GM21447 (cell line): ENCODE measurements around the gene ADAT3.

ENCODE experiments used
- ATAC-seq: cut with Tn5 transposase; IDR thresholded peaks from one replicate; pipeline ENCODE4 v1.9.1; 2021; ENCODE audit not compliant: unreplicated experiment

The ADAT3 gene

DNA sequence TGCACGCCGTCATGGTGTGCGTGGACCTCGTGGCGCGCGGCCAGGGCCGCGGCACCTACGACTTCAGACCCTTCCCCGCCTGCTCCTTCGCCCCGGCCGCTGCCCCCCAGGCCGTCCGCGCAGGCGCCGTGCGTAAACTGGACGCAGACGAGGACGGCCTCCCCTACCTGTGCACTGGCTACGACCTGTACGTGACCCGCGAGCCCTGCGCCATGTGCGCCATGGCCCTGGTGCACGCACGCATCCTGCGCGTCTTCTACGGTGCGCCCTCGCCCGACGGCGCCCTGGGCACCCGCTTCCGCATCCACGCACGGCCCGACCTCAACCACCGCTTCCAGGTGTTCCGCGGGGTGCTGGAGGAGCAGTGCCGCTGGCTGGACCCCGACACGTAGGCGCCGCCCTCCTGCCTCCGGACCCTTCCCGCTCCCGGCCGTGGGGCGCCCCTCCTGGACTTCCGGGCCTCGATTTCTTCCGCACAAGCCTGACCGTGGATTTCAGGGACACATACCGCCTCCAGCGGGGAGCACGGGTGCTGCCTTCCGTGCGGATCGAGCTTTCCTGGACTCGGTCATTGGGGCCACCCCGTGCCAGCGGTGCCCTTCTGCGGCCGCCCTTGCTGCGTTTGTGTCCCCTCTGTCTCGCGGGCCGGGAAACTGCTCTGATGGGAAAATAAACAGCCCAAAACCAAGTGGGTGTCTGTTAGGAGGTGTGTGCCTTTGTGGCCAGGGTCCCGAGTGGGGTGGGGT is 7.7 kb downstream of the ADAT3 start:
- no peak for ATAC-seq

DNA sequence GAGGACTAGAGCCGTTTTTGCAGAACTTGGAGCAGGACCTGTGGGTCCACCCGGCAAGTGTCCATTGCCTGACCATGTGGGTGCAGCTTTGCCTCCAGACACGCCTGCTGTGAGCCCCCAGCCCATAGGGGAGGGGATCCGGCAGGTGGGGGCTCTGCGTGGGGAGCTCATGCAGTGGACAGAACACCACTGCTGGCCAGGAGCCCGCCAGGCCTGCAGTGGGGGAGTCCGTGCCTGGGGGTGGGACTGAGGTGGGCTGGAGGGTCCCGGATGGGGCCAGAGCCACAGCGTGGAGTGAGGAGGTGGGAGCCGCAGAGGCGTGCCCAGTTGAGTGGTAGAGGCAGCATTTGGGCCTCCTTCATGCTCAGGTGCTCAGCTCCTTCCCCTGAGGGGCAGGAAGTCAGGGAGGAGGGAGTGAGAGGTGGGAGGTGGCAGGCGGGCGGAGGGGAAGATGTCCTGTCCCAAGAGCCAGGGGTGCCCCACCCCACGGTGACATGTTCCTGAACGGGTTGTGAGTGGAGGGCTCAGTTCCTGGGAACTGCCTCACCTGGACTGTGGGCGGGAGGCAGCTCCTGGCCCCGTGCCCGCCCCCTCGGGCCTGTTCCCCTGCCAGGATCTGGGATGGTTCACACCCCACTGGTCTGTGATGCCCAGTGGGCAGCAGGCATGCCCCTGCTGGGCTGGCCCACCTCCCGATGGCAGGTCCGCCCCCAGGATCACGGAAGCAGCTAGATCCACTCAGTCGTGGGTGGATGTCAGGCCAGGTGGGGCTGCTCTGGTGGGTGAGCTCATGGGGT is 8.8 kb downstream of the ADAT3 start:
- ATAC-seq: no peak

DNA sequence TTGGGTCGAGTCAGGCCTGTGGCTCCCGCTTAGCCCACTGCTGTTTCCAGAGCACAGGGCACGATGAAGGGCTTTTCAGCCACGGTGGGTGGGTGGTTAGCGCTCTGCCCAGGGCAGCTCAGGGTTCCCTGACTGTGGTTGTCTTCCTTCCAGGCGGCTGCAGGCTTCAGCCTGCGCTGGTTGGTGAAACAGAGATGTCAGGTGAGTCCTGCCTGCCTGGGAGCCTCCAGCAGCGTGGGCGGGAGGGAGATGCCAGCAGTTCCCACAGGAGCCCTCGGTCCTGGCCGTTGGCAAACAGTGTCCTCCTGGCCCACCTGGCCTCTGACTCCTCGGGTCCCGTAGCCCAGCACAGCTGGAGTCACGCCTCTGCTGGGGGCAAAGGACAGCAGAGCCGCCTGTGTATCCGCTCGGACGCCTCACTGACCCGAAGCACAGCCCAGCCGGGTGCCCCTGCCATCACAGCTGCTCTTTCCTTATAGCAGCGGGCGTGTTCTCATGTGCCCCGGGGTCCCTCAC is 9.7 kb downstream of the ADAT3 start:
- no peak for ATAC-seq

DNA sequence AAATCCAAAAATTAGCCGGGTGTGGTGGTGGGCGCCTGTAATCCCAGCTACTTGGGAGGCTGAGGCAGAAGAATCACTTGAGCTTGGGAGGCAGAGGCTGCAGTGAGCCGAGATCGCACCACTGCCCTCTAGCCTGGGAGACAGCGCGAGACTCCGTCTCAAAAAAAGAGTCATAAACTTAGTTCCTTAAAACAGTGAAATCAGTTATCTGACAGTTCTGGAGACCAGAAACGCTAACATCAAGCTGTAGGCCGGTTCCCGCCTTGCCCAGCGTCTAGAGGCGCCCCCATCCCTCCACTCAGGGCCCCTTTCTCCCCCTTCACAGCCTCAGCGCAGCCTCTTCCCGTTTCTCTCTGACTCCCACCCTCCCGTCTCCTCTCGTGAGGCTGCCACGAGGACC is 11.9 kb downstream of the ADAT3 start:
- ATAC-seq: no peak

DNA sequence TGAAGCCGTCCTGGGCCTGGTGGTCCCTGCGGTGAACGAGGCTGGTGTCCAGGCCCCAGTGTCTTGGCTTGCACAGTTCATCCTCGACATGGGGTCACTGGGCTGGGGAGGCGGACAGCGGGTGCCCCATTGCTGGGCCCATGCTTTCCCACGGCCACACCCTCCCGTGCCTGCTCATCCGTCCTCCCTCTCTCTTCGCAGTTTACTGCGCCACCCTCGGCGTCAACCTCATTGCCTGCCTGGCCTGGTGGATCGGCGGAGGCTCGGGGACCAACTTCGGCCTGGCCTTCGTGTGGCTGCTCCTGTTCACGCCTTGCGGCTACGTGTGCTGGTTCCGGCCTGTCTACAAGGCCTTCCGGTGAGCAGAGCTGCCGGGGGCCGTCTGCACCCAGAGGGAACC is 12.7 kb downstream of the ADAT3 start:
- no peak for ATAC-seq

DNA sequence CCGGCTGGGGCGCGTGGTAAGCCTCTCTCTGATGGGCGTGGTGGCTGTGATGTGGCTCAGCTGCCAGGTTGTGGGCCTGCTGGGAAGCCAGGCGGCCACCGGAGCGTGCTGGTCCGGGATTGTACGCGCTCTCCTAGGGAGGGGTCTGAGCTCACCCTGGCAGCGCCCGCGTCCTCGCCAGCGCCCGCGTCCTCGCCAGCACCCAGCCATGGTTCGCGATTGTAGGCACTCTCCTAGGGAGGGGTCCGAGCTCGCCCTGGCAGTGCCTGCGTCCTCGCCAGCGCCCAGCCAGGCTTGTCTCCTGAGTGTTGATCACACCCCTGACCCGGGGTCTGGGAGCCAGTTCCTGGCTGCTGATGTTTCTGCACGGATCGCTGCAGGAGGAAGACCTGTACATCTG is 13.8 kb downstream of the ADAT3 start:
- no peak for ATAC-seq

DNA sequence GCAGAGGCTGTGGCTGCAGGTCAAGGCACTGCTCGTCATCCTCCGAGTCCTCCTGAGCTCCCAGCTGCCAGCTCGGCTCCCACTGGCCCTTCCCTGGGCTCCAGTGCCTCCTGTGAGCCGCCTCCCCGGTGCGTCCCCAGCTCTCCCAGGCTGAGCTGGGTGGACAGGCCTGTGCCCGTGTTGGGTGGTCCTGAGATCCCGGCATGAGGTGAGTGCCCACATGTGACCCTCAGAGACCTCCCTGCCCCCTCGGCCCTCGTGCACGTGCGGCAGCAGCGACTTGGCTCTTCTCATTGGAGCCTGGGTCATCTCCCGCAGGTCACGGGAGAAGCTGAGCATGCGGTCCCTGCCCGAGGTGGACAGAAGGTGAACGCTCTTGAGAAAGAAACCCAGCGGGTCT is 15.4 kb downstream of the ADAT3 start:
- ATAC-seq: no peak

DNA sequence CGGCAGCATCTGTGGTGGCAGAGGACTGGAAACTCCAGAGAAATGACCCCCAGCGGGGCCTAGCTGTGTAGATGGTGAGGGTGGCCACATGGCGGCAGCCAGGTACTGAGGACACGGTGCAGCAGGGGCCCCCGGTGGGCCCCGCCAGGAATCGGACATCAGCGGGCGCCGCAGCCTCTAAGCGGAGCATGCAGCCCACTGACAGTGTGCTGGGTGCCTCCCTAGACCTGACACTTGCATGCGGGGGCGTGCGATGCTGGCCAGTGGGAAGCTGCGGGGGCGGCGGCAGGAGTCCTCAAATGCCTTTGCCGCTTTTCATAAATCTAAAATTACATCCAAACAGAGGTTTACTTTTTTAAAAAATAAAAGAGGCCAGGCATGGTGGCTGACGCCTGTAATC is 16.1 kb downstream of the ADAT3 start:
- ATAC-seq: no peak

DNA sequence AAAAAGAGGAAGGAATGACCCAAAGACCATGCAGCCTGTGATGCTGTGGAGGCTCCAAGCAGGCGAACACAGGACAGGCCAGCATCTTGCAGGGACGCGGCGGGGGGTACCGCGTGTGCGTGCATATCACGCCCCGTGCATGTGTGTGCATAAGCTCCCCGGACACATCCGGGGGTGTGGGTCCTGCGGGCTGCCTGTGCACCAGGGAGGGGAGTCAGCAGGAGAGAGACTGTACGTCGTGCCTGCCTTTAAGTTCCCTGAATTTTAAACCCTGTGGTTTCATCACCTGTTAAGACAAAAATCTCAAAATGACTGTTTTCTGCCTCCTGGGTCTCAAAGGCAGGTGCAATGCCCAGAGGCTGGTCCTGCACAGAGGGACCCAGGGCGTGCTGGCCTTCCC is 16.6 kb downstream of the ADAT3 start:
- no peak for ATAC-seq

DNA sequence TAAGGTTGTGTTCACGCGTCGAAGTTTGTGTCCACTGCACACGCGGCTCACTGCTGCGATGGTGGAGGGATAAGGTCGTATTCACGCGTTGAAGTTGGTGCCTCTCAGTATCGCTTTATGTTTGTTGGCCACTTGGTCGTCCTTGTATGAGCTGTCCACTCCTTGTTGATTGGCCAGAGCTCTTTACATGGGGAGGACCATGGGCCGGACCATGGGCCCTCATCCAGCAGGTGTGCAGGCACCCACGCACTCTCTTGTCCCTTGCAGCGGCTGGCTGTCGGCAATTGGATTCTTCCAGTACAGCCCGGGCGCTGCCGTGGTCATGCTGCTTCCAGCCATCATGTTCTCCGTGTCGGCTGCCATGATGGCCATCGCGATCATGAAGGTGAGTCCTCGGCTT is 17.6 kb downstream of the ADAT3 start:
- no peak for ATAC-seq

DNA sequence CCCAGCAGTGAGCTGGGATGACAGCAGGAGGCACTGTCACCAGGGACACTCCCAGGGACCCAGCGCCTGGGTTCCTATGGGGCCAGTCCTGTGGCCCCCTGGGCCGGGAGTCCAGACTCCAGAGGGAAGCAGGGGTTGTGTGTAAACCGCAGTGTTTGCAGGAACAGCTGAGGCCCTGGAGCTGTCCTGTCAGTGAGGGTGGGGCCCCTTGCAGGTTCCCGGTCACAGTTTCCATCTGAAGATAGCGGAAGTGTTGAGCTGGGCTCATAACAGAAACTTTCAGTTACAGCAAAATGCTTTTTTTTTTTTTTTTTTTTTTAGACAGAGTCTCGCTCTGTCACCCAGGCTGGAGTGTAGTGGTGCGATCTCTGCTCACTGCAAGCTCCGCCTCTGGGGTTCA is 18.1 kb downstream of the ADAT3 start:
- ATAC-seq: no peak

DNA sequence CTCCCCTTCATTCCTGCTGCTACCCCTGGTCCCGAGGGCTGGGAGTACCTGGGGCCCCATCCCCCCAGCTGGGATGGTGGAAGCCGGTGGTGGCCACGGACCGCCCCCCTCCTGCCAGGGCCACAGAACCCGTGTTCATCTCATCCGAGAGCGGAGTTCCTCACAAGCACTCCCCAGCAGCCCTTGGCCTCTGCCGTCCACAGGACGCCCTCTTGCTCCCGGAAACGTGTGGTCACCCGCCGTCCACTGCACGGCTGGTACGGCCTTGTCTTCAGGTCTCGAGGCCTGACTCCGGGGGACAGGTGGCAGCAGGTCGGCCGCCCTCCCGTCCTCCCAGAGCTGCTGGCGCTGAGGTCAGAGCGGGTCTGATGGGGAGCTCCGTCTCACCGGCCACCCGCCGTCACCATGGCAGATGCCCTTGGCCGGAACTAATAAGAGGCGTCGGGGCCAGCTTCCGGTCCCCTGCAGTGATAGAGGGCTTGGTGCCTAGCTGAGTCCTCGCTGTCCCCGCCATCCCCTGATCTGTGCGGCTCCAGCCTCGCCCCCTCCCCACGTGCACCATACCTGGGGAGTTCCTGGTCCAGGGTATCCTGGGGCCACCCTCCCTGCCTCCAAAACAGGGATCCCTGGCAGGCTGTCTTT is 19.2 kb downstream of the ADAT3 start:
- ATAC-seq: no peak

DNA sequence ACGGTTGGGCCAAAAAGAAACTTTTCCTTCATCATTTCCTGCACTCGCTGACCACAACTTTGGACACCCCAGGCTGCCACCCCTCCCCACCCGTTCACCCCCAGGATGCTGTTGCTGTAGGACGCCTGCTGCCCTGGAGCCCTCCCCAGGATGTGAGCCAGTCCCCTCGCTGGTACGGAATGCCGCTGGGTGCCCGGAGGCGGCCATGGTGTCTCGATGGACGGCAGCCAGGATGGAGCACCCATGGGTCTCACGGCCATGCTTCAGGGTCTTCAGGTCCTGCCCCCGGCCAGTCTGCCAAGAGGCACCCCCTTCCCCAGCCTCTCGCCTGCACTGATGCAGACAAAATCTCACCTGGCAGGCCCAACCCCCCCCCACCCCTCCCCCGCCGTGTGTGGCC is 20.3 kb downstream of the ADAT3 start:
- ATAC-seq: no peak

DNA sequence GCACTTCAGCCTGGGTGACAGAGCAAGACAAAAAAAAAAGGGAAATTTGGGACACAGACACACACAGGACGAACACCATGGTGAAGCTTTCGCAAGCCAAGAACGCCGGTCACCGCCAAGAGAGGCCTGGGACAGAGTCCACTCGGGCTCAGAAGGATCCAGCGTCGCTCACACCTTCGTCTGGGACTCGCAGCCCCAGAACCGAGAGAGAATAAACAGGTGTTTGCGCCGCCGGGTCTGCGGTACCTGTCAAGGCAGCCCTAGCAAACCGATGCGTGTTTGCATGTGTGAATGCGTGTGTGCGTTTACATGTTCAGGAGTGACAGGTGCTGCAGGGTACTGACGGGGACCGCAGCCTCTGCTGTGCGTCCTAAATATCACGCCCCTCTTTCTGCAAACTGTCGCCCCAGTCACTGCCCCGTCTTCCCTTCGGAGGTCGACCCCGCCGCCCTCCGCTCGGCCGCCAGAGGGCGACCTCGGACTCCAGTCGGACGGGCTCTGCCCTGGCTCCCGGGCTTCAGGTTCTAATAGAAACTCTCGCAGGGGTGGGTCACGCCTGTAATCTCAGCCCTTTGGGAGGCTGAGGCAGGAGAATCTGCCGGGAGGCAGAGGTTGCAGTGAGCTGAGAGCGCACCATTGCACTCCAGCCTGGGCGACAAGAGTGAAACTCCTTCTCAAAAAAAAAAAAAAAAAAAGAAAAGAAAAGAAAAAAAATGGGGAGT is 24.0 kb downstream of the ADAT3 start:
- no peak for ATAC-seq

DNA sequence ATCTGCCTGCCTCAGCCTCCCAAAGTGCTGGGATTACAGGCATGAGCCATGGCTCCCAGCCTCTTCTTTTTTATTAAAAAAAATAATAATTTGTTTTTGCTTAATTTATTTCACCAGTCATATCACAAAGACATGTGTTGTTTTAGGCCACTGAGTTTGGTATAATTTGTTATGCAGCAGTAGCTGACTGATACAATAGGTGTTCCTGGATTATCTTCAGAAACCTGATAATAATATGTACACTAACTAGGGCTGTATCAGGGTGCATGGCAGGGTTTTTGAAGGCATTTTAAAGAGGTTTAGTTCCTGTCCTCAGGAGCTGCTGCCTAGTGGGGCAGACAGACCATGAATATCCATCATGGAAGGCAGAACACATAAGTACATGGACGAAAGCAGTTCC is 26.2 kb downstream of the ADAT3 start:
- no peak for ATAC-seq

DNA sequence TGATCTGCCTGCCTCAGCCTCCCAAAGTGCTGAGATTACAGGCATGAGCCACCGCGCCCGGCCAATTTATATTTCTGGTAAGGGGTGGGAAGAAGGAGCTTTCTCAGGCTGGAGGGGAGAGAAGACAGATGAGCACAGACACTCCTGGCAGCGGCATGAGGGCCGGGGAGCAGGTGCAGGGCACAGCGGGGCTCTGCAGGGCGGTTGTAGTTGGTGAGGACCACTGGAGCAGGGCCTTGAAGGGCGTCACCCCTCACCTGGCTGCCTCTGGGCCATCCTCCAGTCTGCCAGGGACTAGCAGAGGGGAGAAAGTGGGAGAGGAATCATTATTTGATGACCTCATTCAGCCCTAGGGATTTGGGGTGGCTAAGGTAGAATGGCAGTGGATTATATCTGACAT is 27.2 kb downstream of the ADAT3 start:
- no peak for ATAC-seq

DNA sequence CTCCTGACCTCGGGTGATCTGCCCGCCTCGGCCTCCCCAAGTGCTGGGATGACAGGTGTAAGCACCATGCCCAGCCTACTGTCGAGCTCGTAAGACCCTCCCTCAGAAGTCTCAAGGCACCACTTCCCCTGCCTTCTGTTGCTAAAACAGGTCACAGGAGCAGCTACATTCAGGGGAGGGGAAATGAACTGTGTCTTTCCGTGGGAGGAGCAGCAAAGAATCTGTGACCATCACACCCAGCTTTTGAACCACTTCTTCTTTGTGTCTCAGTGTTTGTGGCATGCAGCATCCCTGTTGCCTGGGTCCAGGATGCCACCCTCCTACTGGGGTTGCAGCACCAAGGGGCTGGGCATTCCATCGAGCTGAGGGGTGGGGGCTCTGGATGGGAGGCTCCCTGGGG is 28.0 kb downstream of the ADAT3 start:
- no peak for ATAC-seq

DNA sequence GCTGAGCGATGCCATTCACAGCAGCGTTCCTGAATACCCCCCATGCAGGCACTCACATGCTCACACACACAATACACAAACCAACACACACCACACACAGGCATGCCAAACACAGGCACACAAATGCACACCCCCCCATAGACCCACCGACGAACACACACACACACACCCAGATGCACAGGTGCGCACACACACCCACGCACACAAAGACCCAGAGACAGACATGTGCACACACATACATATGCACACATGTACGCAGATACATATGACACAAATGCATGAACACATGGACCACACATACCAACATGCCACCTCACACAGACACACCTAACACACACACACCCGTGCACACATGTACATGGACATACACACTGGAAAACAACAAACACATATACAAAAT is 28.7 kb downstream of the ADAT3 start:
- ATAC-seq: no peak

DNA sequence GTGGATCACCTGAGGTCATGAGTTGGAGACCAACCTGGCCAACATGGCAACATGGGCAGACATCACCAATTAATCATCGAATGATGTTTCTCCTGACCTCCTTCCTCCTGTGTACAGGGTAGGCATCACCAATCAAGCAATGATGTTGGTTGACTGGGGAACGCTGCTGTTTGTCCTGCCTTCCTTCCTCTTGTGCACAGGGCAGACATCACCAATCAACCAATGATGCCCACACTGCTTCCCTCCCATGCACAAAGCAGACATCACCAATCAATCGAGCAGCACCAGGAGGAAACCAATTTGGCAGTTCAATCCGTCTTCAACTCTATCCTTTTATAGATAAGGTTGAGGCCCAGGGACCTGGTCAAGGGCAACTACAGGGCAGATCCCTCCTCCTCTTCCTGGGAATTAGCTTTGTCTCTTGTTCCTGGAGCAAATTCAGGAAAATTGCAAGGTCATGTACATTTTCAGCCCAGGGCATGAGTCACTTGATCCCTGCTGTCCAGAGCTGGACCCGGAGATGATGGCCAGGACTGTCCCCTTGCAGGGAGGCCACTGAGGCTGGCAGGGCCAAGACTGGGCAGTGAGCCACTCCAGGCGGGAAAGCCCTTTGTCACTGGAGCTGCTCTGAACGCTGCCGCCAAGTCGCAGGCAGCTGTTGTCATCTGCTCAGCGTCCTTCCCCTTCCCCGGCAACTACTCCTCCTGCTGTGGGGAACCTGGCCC is 30.4 kb downstream of the ADAT3 start:
- no peak for ATAC-seq

DNA sequence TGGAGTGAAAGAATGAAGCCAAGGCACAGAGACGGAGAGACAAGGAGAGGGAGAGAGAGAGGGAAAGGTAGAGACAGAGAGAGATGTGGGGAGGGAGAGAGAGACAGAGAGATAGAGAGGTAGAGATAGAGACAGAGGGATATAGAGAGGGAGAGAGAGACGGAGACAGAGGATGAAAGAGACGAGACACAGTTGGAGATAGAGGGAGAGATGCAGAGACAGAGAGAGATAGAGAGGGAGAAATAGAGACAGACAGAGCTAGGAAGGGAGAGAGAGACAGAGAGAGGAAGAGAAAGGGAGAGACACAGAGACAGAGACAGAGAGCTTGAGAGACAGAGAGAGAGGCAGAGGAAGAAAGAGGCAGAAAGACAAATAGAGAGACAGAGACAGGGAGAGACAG is 31.2 kb downstream of the ADAT3 start:
- no peak for ATAC-seq
